ENCODE results near the gene CPTP. TPM values are rescaled to one million over a fixed set of nuclear protein-coding genes. Genes with fewer than 3 reads are reported as not detected.

CPTP gene
- total and polyA plus RNA-seq, 10 of the 15 experiments (the other 5 are each of a cell fraction or from before 2014, with no cell fraction given), result 0.06 to 24.3 (median 10.0) TPM

- ChIA-PET RAD21 (ENCODE audit: unreplicated experiment) (interaction anchor here (0.8 kb wide), 1 partner anchor 254 kb away, joined by 3 read pairs; no protein-coding TSS in a partner anchor), POLR2A (no interaction called here), CTCF (interaction anchor here (1.2 to 2.5 kb wide), 2 partner anchors 162 to 165 kb away, joined by 3 to 12 read pairs; no protein-coding TSS in a partner anchor), SMC1A (ENCODE audit: uncharacterized antibody, unreplicated experiment) (no interaction called here)
- Histone ChIP-seq H4K20me1 (ENCODE audit: control insufficient read depth, insufficient read depth) (no peaks in the 10 kb centered on the region), H3K36me3 (ENCODE audit: control insufficient read depth in 2 of 2, insufficient read depth in 2 of 2, low read length in 1 of 2) (no peaks in the 10 kb centered on the region), H3K4me2 (ENCODE audit: control insufficient read depth, insufficient read depth) (no peak overlapping the region), H3K9me3 (replicated peaks; ENCODE audit: control insufficient read depth, insufficient read depth, low read length) (no peaks in the 10 kb centered on the region), H3K4me3 (no peak overlapping the region), H3K9ac (ENCODE audit: control insufficient read depth, insufficient read depth, low read length) (no peak overlapping the region), H3K27ac (ENCODE audit: control insufficient read depth, insufficient read depth) (no peak overlapping the region), H2AFZ (ENCODE audit: control insufficient read depth, low read depth, low read length) (no peak overlapping the region), H3K27me3 (replicated peaks in 1 of 2; ENCODE audit: control insufficient read depth in 2 of 2, insufficient read depth in 2 of 2, low read length in 1 of 2) (no peaks in the 10 kb centered on the region), H3K4me1 (ENCODE audit: control insufficient read depth, insufficient read depth, low read length) (no peaks in the 10 kb centered on the region), H3K79me2 (ENCODE audit: control insufficient read depth, insufficient read depth, low read length) (no peaks in the 10 kb centered on the region)
- DNase-seq (ENCODE audit: low read depth, low spot score) (no peak), ATAC-seq (no peak), FAIRE-seq (no peak)
- 59% methylated on average over 43 of the region's 46 CpGs for WGBS (ENCODE audit: insufficient coverage, insufficient replicate concordance, low lambda C conversion rate, missing lambda C conversion rate)
- BruUV-seq (replicated peaks), result no TSS peak
- in situ Hi-C loops (cut with MboI), result no loop called here
- intact Hi-C loops (cut with micrococcal nuclease; ENCODE audit: unreplicated experiment), result no loop called here
- TF ChIP-seq RCOR1 (conservative IDR thresholded peaks at IDR 0.05; ENCODE audit: low read depth, low read length) (no peak), ZNF687 (IDR thresholded peaks at IDR 0.05) (no peak), IRF5 (IDR thresholded peaks at IDR 0.05; ENCODE audit: borderline replicate concordance) (no peak), SRF (IDR thresholded peaks at IDR 0.05; ENCODE audit: low read depth in 2 of 2, low read length in 2 of 2) (no peak), ZNF217 (IDR thresholded peaks at IDR 0.05) (no peak), CUX1 (IDR thresholded peaks at IDR 0.05; ENCODE audit: insufficient replicate concordance, low read depth, low read length) (no peak), DPF2 (IDR thresholded peaks at IDR 0.05) (no peak), YY1 (IDR thresholded peaks at IDR 0.05; ENCODE audit: low read depth, low read length) (no peak)
These were observed 37.1 kb upstream of the CPTP start for GRCh38 chr1:1287288-1288110.

Measured in GM12878 (cell line).